A549 (cell line): ENCODE measurements around the gene MAPKAP1. TPM values are rescaled to one million over a fixed set of nuclear protein-coding genes. Genes with fewer than 3 reads are reported as not detected.

Experiments used
- ATAC-seq, 2 experiments: fragments of 200-7000 bp in 1 of 2; fragments of >200 bp in 1 of 2; cut with Nextera tagmentation in 1 of 2; cut with Tn5 transposase in 1 of 2; 3 replicates each; pipeline versions ENCODE4 v1.8.0 to v1.9.1; 2018 to 2020; ENCODE audit warnings: mild to moderate bottlenecking in 1 of 2, moderate library complexity in 1 of 2
- CTCF ChIA-PET: fragments of 300-600 bp; sonication (Branson Sonifier 250); formaldehyde crosslinking; extraction: SDS; loops from one replicate; lab custom pipeline; 2021; ENCODE audit warnings: antibody characterized with exemption, inconsistent platforms; lab: Yijun Ruan, JAX
- POLR2A ChIA-PET: fragments of 350-600 bp; formaldehyde crosslinking; extraction: SDS; loops from one replicate; lab custom pipeline; 2021; ENCODE audit warnings: antibody characterized with exemption, inconsistent platforms; lab: Yijun Ruan, JAX
- DNase-seq, 2 experiments: peaks; one replicate each; pipeline versions ENCODE4 v3.0.0 to v3.0.0-alpha.2; 2011 to 2016; ENCODE audit warnings: low read depth in 1 of 2, low spot score in 1 of 2
- FAIRE-seq: peaks from 2 replicates; lab custom pipeline; 2011; peaks lifted over from hg19 to GRCh38; lab: Jason Lieb, UNC
- H3K27ac ChIP-seq, 2 experiments: fragments of >200 bp; sonication (Bioruptor Twin); formaldehyde crosslinking; 3 replicates each; pipeline ENCODE4 v1.5.1; 2016 to 2017
- H3K4me1 ChIP-seq: fragments of >200 bp; sonication (Bioruptor Twin); formaldehyde crosslinking; 3 replicates; pipeline ENCODE4 v1.6.1; 2016
- H3K4me2 ChIP-seq: fragments of >200 bp; sonication (Bioruptor Twin); formaldehyde crosslinking; 3 replicates; pipeline ENCODE4 v1.6.1; 2016
- H3K4me3 ChIP-seq: fragments of >200 bp; sonication (Bioruptor Twin); formaldehyde crosslinking; 3 replicates; pipeline ENCODE4 v1.5.1; 2016
- H3K9me3 ChIP-seq: fragments of >200 bp; sonication (Bioruptor Twin); formaldehyde crosslinking; 3 replicates; pipeline ENCODE4 v1.6.1; 2016
- CBX2 ChIP-seq: fragments of 200-600 bp; sonication (generic); IDR thresholded peaks from 2 replicates; pipeline ENCODE4 v1.6.1; 2016; ENCODE audit warnings: low read depth, mild to moderate bottlenecking, borderline replicate concordance
- CBX8 ChIP-seq: fragments of 200-600 bp; sonication (generic); IDR thresholded peaks from 2 replicates; pipeline ENCODE4 v1.6.1; 2016
- CHD2 ChIP-seq: fragments of 150-350 bp; IDR thresholded peaks from 2 replicates; pipeline ENCODE4 v1.6.1; 2014; ENCODE audit warnings: low read length; ENCODE audit not compliant: partially characterized antibody
- FOSL2 ChIP-seq, 2 experiments: fragments of 450-650 bp in 1 of 2; fragments of >200 bp in 1 of 2; sonication (Bioruptor Twin) in 1 of 2; formaldehyde crosslinking; IDR thresholded peaks; 2 replicates each; pipeline versions ENCODE4 v1.5.0 to v1.6.1; 2016 to 2020; ENCODE audit warnings: mild to moderate bottlenecking in 1 of 2, moderate library complexity in 1 of 2
- HEYL ChIP-seq: fragments of 250-450 bp; sonication (Bioruptor Pico); IDR thresholded peaks from 2 replicates; pipeline ENCODE4 v1.8.0; 2021; ENCODE audit warnings: mild to moderate bottlenecking, moderate library complexity
- HOXA7 ChIP-seq: fragments of 250-450 bp; sonication (Bioruptor Pico); IDR thresholded peaks from 2 replicates; pipeline ENCODE4 v1.5.0; 2020; ENCODE audit warnings: mild to moderate bottlenecking, moderate library complexity
- JUN ChIP-seq, 2 experiments: fragments of >200 bp; sonication (Bioruptor Twin); formaldehyde crosslinking; IDR thresholded peaks; 2 replicates in 1 of 2; 3 replicates in 1 of 2; pipeline ENCODE4 v1.6.1; 2016 to 2017
- JUNB ChIP-seq: fragments of >200 bp; sonication (Bioruptor Twin); formaldehyde crosslinking; IDR thresholded peaks from 2 replicates; pipeline ENCODE4 v1.6.1; 2016
- KDM5A ChIP-seq: fragments of 200-600 bp; sonication (generic); IDR thresholded peaks from 2 replicates; pipeline ENCODE4 v1.6.1; 2016; ENCODE audit warnings: antibody characterized with exemption, mild to moderate bottlenecking
- MAFK ChIP-seq: fragments of 450-650 bp; IDR thresholded peaks from 2 replicates; pipeline ENCODE4 v1.6.1; 2014; ENCODE audit not compliant: partially characterized antibody
- MAZ ChIP-seq: fragments of 150-350 bp; IDR thresholded peaks from 2 replicates; pipeline ENCODE4 v1.6.1; 2014; ENCODE audit warnings: antibody characterized with exemption, low read depth, low read length, borderline replicate concordance
- NFE2L2 ChIP-seq: fragments of 150-350 bp; conservative IDR thresholded peaks from 2 replicates; pipeline ENCODE4 v1.6.1; 2014; ENCODE audit warnings: low read length
- PBX3 ChIP-seq: IDR thresholded peaks from 2 replicates; pipeline ENCODE4 v1.6.1; 2012
- RAD21 ChIP-seq, 2 experiments: fragments of >200 bp in 1 of 2; sonication (Bioruptor Twin) in 1 of 2; formaldehyde crosslinking in 1 of 2; IDR thresholded peaks in 1 of 2; conservative IDR thresholded peaks in 1 of 2; 2 replicates in 1 of 2; 3 replicates in 1 of 2; pipeline ENCODE4 v1.6.1; 2012 to 2018; ENCODE audit warnings: inconsistent platforms in 1 of 2
- RCOR1 ChIP-seq: fragments of 150-350 bp; IDR thresholded peaks from 2 replicates; pipeline ENCODE4 v1.6.1; 2014; ENCODE audit warnings: antibody characterized with exemption, low read length, low read depth
- RNF2 ChIP-seq: fragments of 200-600 bp; sonication (generic); IDR thresholded peaks from 2 replicates; pipeline ENCODE4 v1.6.1; 2016; ENCODE audit warnings: low read depth, mild to moderate bottlenecking, antibody characterized with exemption, moderate library complexity, borderline replicate concordance
- TP53 ChIP-seq: fragments of 250-450 bp; sonication (Bioruptor Pico); IDR thresholded peaks from 2 replicates; pipeline ENCODE4 v1.5.0; 2021; ENCODE audit warnings: mild to moderate bottlenecking, moderate library complexity
- ZC3H11A ChIP-seq: fragments of 450-650 bp; IDR thresholded peaks from 2 replicates; pipeline ENCODE4 v1.6.1; 2014; ENCODE audit warnings: antibody characterized with exemption, mild to moderate bottlenecking
- WGBS: methylation state at CpG from one replicate; pipeline ENCODE4 v1.1.6; 2017; ENCODE audit errors: missing lambda C conversion rate; 5-methylcytosine and 5-hydroxymethylcytosine counted together
- polyA plus RNA-seq, 4 experiments: library from polyadenylated mRNA; depleted of rRNA in 3 of 4; stranded (reverse); fragments of >200 nt; fragmentation: RNase III in 1 of 4; extraction: RNeasy Plus Mini Kit Qiagen cat#74134 plus additional on column Dnase treatment in 1 of 4; gene quantifications; 2 replicates in 3 of 4; 3 replicates in 1 of 4; pipeline ENCODE4 v1.2.3, GENCODE V29; 2011 to 2017
- TF ChIP-seq, protein P1 (sequence below): fragments of 200-600 bp; sonication (generic); IDR thresholded peaks from 2 replicates; pipeline ENCODE4 v1.6.1; 2016; ENCODE audit warnings: antibody characterized with exemption, mild to moderate bottlenecking, moderate library complexity

MAPKAP1 gene
- polyA plus RNA-seq, 2 of the 4 experiments (the other 2 are of a cell fraction): 49.9 to 119 TPM

DNA sequence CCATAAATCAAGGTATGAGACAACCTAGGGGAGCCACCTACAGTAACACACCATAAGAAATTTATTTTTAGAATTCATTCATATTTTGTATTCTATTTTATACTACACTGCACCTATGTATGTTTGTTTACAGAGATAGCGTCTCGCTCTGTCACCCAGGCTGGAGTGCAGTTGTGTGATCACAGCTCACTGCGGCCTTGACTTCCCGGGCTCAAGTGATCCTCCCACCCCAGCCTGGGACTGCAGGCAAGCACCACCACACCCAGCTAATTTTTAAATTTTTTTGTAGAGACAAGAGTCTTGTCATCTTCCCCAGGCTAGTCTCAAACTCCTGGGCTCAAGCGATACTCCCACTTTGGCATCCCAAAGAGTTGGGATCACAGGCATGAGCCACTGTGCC, 25.4 kb downstream of the MAPKAP1 start:
- H3K4me3 ChIP-seq: no peak overlapping the region
- 86% methylated on average over 5 of the region's 5 CpGs for WGBS
- ChIA-PET CTCF (interaction anchor here (0.5 to 1.3 kb wide), 4 partner anchors 15 to 689 kb away, joined by 3 to 4 read pairs (median 4); no protein-coding TSS in a partner anchor), POLR2A (interaction anchor here (1.4 kb wide), 1 partner anchor 25 kb away, joined by 8 read pairs; the partner anchor contains the start of gene MAPKAP1)
- no peak overlapping the region for H3K27ac ChIP-seq
- peaks cover 19% of the 10 kb centered on the region; the same call in 2 of the 3 replicates for H3K4me1 ChIP-seq
- ATAC-seq: no peak
- H3K4me2 ChIP-seq: no peak overlapping the region
- FAIRE-seq: no peak
- H3K9me3 ChIP-seq: no peaks in the 10 kb centered on the region
- DNase-seq: no peak
- TF ChIP-seq NFE2L2 (no peak), CBX2 (no peak), RCOR1 (no peak), FOSL2 (IDR thresholded peaks at IDR 0.05) (no peak), FOSL2 (CRISPR knock-in tag; IDR thresholded peaks at IDR 0.05) (no peak), TP53 (CRISPR knock-in tag) (no peak), RNF2 (no peak), PBX3 (no peak), CBX8 (no peak), HOXA7 (no peak), ZC3H11A (no peak), JUNB (no peak), JUN (IDR thresholded peaks at IDR 0.05) (no peak), HEYL (CRISPR knock-in tag) (no peak), KDM5A (no peak)
- TF ChIP-seq, protein P1, sequence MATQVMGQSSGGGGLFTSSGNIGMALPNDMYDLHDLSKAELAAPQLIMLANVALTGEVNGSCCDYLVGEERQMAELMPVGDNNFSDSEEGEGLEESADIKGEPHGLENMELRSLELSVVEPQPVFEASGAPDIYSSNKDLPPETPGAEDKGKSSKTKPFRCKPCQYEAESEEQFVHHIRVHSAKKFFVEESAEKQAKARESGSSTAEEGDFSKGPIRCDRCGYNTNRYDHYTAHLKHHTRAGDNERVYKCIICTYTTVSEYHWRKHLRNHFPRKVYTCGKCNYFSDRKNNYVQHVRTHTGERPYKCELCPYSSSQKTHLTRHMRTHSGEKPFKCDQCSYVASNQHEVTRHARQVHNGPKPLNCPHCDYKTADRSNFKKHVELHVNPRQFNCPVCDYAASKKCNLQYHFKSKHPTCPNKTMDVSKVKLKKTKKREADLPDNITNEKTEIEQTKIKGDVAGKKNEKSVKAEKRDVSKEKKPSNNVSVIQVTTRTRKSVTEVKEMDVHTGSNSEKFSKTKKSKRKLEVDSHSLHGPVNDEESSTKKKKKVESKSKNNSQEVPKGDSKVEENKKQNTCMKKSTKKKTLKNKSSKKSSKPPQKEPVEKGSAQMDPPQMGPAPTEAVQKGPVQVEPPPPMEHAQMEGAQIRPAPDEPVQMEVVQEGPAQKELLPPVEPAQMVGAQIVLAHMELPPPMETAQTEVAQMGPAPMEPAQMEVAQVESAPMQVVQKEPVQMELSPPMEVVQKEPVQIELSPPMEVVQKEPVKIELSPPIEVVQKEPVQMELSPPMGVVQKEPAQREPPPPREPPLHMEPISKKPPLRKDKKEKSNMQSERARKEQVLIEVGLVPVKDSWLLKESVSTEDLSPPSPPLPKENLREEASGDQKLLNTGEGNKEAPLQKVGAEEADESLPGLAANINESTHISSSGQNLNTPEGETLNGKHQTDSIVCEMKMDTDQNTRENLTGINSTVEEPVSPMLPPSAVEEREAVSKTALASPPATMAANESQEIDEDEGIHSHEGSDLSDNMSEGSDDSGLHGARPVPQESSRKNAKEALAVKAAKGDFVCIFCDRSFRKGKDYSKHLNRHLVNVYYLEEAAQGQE: no peak

DNA sequence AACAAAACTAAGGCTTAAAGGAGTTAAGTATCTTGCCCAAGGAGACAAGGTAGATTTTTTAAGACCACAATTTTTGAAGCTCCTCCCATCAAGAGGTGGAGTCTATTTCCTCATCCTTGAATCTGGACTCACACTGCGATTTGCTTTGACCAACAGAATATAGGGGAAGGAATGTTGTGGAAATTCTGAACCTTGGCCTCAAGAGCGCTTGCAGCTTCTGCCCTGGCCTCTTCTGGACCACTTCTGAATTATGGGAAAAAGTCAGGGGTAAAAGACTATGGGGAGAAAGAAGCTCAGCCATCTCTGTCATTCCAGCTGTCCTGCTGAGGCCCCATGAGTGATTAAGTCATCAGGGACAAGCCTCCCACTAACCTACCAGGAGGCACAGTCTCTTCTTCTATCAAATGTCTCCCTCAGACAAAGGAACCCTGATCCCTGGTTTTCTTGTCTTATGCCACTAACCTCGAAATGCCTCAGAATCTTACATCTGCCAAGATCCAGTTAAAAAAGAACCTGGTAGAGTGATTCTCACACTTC, 25.9 kb downstream of the MAPKAP1 start:
- Histone ChIP-seq H3K4me3 (no peak overlapping the region), H3K9me3 (no peaks in the 10 kb centered on the region), H3K27ac (no peak overlapping the region), H3K4me2 (no peak overlapping the region), H3K4me1 (peaks cover 20% of the 10 kb centered on the region; the same call in 2 of the 3 replicates)
- CTCF ChIA-PET: interaction anchor here (1.0 to 1.3 kb wide), 2 partner anchors 14 to 23 kb away, joined by 4 read pairs; no protein-coding TSS in a partner anchor
- WGBS: 80% methylated on average over 3 of the region's 3 CpGs
- TF ChIP-seq RAD21 (conservative IDR thresholded peaks at IDR 0.05 in 1 of 2, IDR thresholded peaks at IDR 0.05 in 1 of 2) (no peak), CHD2 (no peak), MAZ (no peak)
- FAIRE-seq (no peak), ATAC-seq (no peak), DNase-seq (no peak)
- POLR2A ChIA-PET: interaction anchor here (1.4 kb wide), 1 partner anchor 26 kb away, joined by 8 read pairs; the partner anchor contains the start of gene MAPKAP1

DNA sequence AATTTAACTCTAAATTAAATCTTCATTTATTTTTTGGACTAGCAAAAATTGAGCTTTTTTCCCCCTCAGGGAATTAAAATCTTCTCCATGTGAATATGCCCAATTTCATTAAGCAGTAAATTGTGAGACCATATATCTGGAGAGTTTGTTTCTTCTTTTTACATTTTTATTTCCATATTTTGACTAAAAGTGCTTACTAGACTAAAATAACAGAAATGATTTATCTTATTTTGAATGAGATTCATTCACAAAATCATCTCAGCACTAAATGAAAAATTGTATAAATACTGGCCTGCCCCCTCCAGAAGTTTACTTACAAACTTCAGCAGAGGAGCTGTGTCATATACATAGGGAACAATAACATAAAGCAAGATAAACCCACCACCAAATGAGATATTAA, 26.6 kb downstream of the MAPKAP1 start:
- H3K27ac ChIP-seq: no peak overlapping the region
- CTCF ChIA-PET: no interaction called here
- DNase-seq: no peak

More for the DNA sequence above, 26.6 kb downstream of the MAPKAP1 start:
- H3K9me3 ChIP-seq: no peaks in the 10 kb centered on the region
- FAIRE-seq (no peak), ATAC-seq (no peak)
- no peak overlapping the region for H3K4me2 ChIP-seq
- H3K4me3 ChIP-seq: no peak overlapping the region
- TF ChIP-seq RCOR1: no peak
- TF ChIP-seq MAFK: peak; percentile 87
- POLR2A ChIA-PET: interaction anchor here (1.4 kb wide), 1 partner anchor 27 kb away, joined by 8 read pairs; the partner anchor contains the start of gene MAPKAP1
- H3K4me1 ChIP-seq: peaks cover 27% of the 10 kb centered on the region
